Fibroblast of lung (primary cell): ENCODE measurements around the gene NCOA1.
"Not testable (repeated sequence)": the region's sequence is repeated elsewhere in the genome, so short reads cannot be mapped to it uniquely, and the experiment has no call there.

ENCODE experiments used
- CTCF ChIP-seq, 2 donors: IDR thresholded peaks in 1 of 2; conservative IDR thresholded peaks in 1 of 2; 1 replicate in 1 of 2; 2 replicates in 1 of 2; pipeline ENCODE4 v1.5.1; 2011 to 2012; ENCODE audit warnings: low read length in 2 of 2, control low read depth in 1 of 2, inconsistent platforms in 1 of 2, low read depth in 1 of 2, mild to moderate bottlenecking in 1 of 2
- EZH2 ChIP-seq: IDR thresholded peaks from 2 replicates; pipeline ENCODE4 v1.5.1; 2012; ENCODE audit warnings: low read length, control low read depth, mild to moderate bottlenecking; ENCODE audit errors: missing control alignments

- not testable (repeated sequence) for TF ChIP-seq CTCF (conservative IDR thresholded peaks at IDR 0.05 in 1 of 2, IDR thresholded peaks at IDR 0.05 in 1 of 2; ENCODE audit: low read depth in 1 of 2, low read length in 2 of 2); EZH2
Observed at GRCh38 chr2:24800487-24800886, 309.4 kb downstream of the NCOA1 start.
